ENCODE measurements around the gene CRLF1. TPM values are rescaled to one million over a fixed set of nuclear protein-coding genes. Genes with fewer than 3 reads are reported as not detected.

The CRLF1 gene
- total RNA-seq, 1 experiment from 2014 or later = 16.2 TPM

DNA sequence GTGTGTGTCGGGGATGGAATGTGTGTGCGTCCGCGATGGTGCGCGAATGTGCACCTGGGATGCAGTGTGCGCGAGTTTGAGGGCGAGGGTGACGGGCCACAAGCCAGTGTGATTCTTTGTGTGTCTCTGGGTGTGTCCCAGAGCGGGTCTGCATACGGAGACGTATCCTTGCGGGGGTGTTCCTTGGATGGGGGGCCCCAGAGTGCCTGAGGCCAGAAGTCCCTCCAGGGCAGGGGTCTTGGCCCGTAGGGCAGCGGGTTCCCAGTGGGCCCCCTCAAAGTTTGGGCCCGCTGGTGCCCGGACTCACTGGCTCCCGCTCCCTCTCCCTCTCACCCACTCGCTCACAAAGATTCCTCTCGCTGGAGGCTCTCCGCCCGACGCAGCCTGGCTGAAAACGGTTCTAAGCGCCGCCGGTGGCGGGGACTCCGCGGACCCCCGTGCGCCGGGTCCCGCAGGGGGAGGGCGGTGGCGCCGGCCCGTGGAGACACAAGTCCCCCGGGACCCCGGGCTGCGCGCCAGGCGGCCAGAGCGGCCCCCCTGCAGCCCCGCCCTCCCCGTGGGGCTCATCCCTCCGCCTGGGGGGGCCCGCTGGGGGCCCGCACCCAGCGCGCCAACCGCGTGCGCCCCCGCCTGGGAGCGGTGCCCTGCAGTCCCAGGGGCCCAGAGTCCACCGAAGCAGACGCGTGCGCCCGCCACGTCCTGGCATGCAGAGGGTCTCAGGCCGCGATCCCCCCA lies 886 bp downstream of the CRLF1 start:
- Histone ChIP-seq H4K8ac (replicated peaks; ENCODE audit: insufficient read length, low read depth, low read length) (no peak overlapping the region), H3K56ac (ENCODE audit: insufficient read length, low read depth, low read length) (no peak overlapping the region), H2AFZ (ENCODE audit: low read length) (no peak overlapping the region), H3T11ph (ENCODE audit: low read length) (no peak overlapping the region), H3K4me2 (ENCODE audit: insufficient read depth, insufficient read length, low read length) (peak overlapping the region; percentile 24), H3K79me1 (ENCODE audit: insufficient read depth, low read depth, low read length, poor library complexity, severe bottlenecking) (no peaks in the 10 kb centered on the region), H2BK15ac (ENCODE audit: low read depth, low read length) (no peak overlapping the region), H3K18ac (ENCODE audit: insufficient read length, low read depth, low read length) (no peak overlapping the region), H3K4ac (ENCODE audit: low read depth, low read length) (no peak overlapping the region), H4K20me1 (ENCODE audit: control insufficient read depth, insufficient read depth, insufficient read length) (no peaks in the 10 kb centered on the region), H2BK5ac (ENCODE audit: insufficient read length, low read length) (no peak overlapping the region), H3K9me3 (ENCODE audit: control insufficient read depth, low read depth, low read length) (no peaks in the 10 kb centered on the region), H3K79me2 (ENCODE audit: insufficient read depth, low read length) (no peaks in the 10 kb centered on the region), H4K91ac (ENCODE audit: insufficient read length, low read depth, low read length) (no peak overlapping the region), H3K23ac (ENCODE audit: insufficient read length, low read depth, low read length) (no peak overlapping the region), H3K4me1 (ENCODE audit: insufficient read depth, low read length) (peaks cover 12% of the 10 kb centered on the region), H2BK120ac (ENCODE audit: low read depth, low read length, poor library complexity, severe bottlenecking) (no peak overlapping the region), H2BK20ac (ENCODE audit: low read depth, low read length, poor library complexity, severe bottlenecking) (no peak overlapping the region), H3K27ac (ENCODE audit: insufficient read length, low read depth, low read length) (no peak overlapping the region), H3K14ac (ENCODE audit: insufficient read depth, low read length) (no peak overlapping the region), H3K27me3 (ENCODE audit: insufficient read depth, low read length) (peaks cover 68% of the 10 kb centered on the region), H3K9ac (ENCODE audit: extremely low read depth, insufficient read length, low read length) (no peak overlapping the region), H2BK12ac (ENCODE audit: insufficient read length, low read depth, low read length) (no peak overlapping the region), H4K5ac (ENCODE audit: insufficient read length, low read depth, low read length) (no peak overlapping the region), H3K23me2 (ENCODE audit: insufficient read length, low read depth, low read length, poor library complexity, severe bottlenecking) (peaks cover 6% of the 10 kb centered on the region), H2AK5ac (ENCODE audit: insufficient read length, low read length) (no peak overlapping the region)
- TF ChIP-seq, protein P1, sequence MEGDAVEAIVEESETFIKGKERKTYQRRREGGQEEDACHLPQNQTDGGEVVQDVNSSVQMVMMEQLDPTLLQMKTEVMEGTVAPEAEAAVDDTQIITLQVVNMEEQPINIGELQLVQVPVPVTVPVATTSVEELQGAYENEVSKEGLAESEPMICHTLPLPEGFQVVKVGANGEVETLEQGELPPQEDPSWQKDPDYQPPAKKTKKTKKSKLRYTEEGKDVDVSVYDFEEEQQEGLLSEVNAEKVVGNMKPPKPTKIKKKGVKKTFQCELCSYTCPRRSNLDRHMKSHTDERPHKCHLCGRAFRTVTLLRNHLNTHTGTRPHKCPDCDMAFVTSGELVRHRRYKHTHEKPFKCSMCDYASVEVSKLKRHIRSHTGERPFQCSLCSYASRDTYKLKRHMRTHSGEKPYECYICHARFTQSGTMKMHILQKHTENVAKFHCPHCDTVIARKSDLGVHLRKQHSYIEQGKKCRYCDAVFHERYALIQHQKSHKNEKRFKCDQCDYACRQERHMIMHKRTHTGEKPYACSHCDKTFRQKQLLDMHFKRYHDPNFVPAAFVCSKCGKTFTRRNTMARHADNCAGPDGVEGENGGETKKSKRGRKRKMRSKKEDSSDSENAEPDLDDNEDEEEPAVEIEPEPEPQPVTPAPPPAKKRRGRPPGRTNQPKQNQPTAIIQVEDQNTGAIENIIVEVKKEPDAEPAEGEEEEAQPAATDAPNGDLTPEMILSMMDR (conservative IDR thresholded peaks at IDR 0.05) = no peak
- H3K4me1 Mint-ChIP-seq = peaks cover 35 to 47% of the 10 kb centered on the region in 2 experiments
- peaks cover 86% of the 10 kb centered on the region for H3K27me3 Mint-ChIP-seq (ENCODE audit: low read depth)
- peaks cover 0 to 6% (median 0%) of the 10 kb centered on the region in 3 experiments; a peak in 2 of 7 replicates for H3K36me3 Mint-ChIP-seq (ENCODE audit: insufficient read depth in 1 of 3, low read depth in 3 of 3)
- H3K27ac Mint-ChIP-seq = peak overlapping the region in 1 of 3 experiments; percentile 26; a peak in 1 of 7 replicates
- peak overlapping the region; percentile 64 to 75 for H3K4me3 Mint-ChIP-seq
- DNase-seq = no peak
- WGBS (ENCODE audit: extremely low coverage, insufficient read length, low lambda C conversion rate) = no CpG with 5 or more reads among the region's 65 CpGs
- no peaks in the 10 kb centered on the region; a peak in 1 of 5 replicates for H3K9me3 Mint-ChIP-seq

All from H9 (cell line).